Mucosa of rectum (tissue), 2 donors: ENCODE measurements around the gene LYRM4.

Experiments used
- H3K27ac ChIP-seq, 2 donors: one replicate each; pipeline ENCODE4 v1.7.0; 2013; ENCODE audit warnings: inconsistent platforms in 2 of 2, low read depth in 2 of 2, low read length in 2 of 2
- H3K27me3 ChIP-seq, 2 donors: one replicate each; pipeline ENCODE4 v1.7.0; 2013; ENCODE audit warnings: low read length in 2 of 2; ENCODE audit not compliant: control insufficient read depth in 2 of 2, insufficient read depth in 2 of 2
- H3K36me3 ChIP-seq, 2 donors: one replicate each; pipeline ENCODE4 v1.7.0; 2013; ENCODE audit warnings: low read length in 2 of 2; ENCODE audit not compliant: control insufficient read depth in 2 of 2, insufficient read depth in 2 of 2
- H3K4me1 ChIP-seq, 2 donors: one replicate each; pipeline ENCODE4 v1.7.0; 2013; ENCODE audit warnings: low read length in 2 of 2, mild to moderate bottlenecking in 1 of 2; ENCODE audit not compliant: control insufficient read depth in 2 of 2, insufficient read depth in 2 of 2
- H3K4me3 ChIP-seq, 2 donors: one replicate each; pipeline ENCODE4 v1.7.0; 2013; ENCODE audit warnings: low read length in 2 of 2
- H3K9ac ChIP-seq, 2 donors: one replicate each; pipeline ENCODE4 v1.7.0; 2013; ENCODE audit warnings: low read length in 2 of 2, low read depth in 1 of 2, mild to moderate bottlenecking in 1 of 2
- H3K9me3 ChIP-seq, 2 donors: one replicate each; pipeline ENCODE4 v1.7.0; 2013; ENCODE audit warnings: low read length in 2 of 2; ENCODE audit not compliant: control insufficient read depth in 2 of 2
- donor health status: healthy.
- donor health status: Normal muscosa, but diverticular disease.

Gene LYRM4

DNA sequence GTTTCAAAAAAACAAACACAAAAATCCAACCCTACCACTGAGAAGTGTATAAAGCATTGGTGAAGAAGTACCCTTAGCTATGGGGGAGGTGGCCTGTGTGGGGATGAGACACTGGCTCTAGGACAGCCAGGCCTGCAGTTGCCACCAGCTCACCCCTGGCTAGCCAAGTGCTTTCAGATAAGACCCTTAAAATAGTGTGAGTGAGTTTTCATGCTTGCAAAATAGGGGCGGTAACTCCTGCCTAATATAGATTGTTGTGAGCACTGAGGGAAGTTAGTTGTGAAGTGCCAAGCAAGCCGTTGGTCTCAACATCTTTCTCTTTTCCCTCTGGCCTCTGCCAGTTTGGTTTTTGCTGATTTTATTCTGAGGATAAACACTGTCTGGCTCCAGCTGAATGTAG lies 164.3 kb downstream of the LYRM4 start:
- Histone ChIP-seq H3K4me1 (no peaks in the 10 kb centered on the region), H3K4me3 (no peak overlapping the region), H3K9ac (no peak overlapping the region), H3K27me3 (no peaks in the 10 kb centered on the region), H3K9me3 (no peaks in the 10 kb centered on the region), H3K27ac (no peak overlapping the region), H3K36me3 (no peaks in the 10 kb centered on the region)

GRCh38 chr6:5095236-5095635 lies 165.5 kb downstream of the LYRM4 start:
- no peaks in the 10 kb centered on the region for H3K36me3 ChIP-seq
- no peaks in the 10 kb centered on the region for H3K9me3 ChIP-seq
- H3K27me3 ChIP-seq, result no peaks in the 10 kb centered on the region
- no peak overlapping the region for H3K27ac ChIP-seq
- H3K4me3 ChIP-seq, result no peak overlapping the region
- H3K4me1 ChIP-seq, result no peaks in the 10 kb centered on the region
- H3K9ac ChIP-seq, result no peak overlapping the region

DNA sequence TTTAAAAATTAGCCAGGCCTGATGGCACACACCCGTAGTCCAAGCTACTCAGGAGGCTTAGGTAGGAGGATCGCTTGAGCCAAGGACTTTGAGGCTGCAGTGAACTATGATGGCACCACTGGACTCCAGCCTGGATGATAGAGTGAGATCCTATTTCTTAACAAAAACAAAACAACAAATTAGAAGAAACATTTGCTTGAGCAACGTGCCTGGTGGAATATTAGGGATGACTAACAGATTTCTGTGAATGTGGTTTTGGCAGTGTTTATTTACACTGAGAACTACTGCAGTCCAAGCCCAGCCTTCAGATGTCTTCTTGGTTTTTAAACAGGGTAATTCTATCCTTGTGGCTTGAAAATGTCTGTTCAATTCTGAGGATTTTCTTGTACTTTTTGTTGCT lies 166.4 kb downstream of the LYRM4 start:
- H3K27me3 ChIP-seq, result no peaks in the 10 kb centered on the region
- no peaks in the 10 kb centered on the region for H3K36me3 ChIP-seq
- no peak overlapping the region for H3K27ac ChIP-seq
- no peak overlapping the region for H3K9ac ChIP-seq
- no peaks in the 10 kb centered on the region for H3K4me1 ChIP-seq
- no peaks in the 10 kb centered on the region for H3K9me3 ChIP-seq
- no peak overlapping the region for H3K4me3 ChIP-seq

DNA sequence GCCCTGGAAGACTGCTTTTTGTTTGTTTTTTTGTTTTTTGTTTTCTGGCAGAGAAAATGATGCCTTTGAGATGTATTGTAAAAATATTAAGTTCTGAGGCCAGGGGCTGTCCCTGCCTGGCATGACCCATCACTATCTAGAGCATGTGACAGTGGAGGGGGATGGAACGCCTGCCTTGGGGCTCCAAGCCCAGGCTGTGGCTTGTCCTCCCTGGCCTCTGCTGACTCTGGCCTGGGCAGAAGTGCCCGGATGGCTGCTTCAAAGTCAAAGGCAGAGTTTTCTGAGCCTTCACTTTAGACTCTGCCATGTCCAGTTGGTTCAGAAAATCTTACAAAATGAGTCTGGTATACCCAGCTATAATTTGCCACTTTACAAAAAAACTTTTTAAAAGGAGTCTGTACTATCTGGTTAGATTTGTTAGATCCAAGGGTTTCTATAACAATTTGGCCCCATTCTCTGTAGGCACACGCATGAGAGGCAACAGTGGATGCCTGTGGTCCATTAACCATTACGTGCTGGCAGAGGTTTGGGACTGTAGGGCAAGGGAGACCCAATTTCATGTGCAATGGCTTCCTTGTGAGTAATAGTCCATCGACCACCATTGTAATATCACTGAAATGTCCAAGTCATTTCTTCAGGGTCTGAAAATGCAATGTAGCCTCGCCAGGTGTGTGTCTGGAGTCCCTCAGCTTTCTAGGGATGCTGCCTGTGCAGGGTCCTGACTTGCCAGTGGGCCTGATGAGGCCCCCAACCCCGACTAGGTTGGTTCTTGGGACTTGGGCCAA lies 167.3 kb downstream of the LYRM4 start:
- no peaks in the 10 kb centered on the region for H3K27me3 ChIP-seq
- no peak overlapping the region for H3K27ac ChIP-seq
- H3K4me3 ChIP-seq, result no peak overlapping the region
- H3K36me3 ChIP-seq, result no peaks in the 10 kb centered on the region
- no peaks in the 10 kb centered on the region for H3K4me1 ChIP-seq
- no peak overlapping the region for H3K9ac ChIP-seq
- no peaks in the 10 kb centered on the region for H3K9me3 ChIP-seq

- H3K27ac ChIP-seq, result no peak overlapping the region
These were observed 169.3 kb downstream of the LYRM4 start for GRCh38 chr6:5091210-5092069.

DNA sequence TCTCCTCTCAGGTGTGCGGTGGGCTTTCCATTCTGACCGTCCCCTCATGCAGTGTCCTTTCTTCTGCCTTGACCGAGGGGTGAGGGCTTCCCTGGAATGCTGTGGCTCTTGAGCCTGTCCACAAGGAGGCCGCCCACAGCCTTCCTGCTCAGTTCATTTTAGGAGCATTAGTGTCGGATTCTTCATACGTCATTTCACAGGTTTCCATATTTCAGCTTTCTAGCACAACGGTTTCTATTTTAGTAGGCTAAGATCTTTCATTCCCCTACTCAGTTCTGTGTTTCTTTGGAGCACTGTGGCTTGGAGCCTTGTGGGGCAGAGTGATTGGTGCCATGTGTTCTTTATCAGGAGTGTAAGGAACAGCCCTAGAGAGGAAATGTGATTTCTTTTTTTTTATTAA lies 170.1 kb downstream of the LYRM4 start:
- peaks cover 0 to 7% of the 10 kb centered on the region in 2 donors for H3K4me1 ChIP-seq
- no peak overlapping the region for H3K27ac ChIP-seq
- no peak overlapping the region for H3K4me3 ChIP-seq
- H3K9ac ChIP-seq, result no peak overlapping the region
- H3K9me3 ChIP-seq, result no peaks in the 10 kb centered on the region
- H3K27me3 ChIP-seq, result no peaks in the 10 kb centered on the region
- no peaks in the 10 kb centered on the region for H3K36me3 ChIP-seq

More at GRCh38 chr6:5091210-5092069, 169.3 kb downstream of the LYRM4 start:
- Histone ChIP-seq H3K4me3 (no peak overlapping the region), H3K9ac (no peak overlapping the region), H3K9me3 (no peaks in the 10 kb centered on the region), H3K36me3 (no peaks in the 10 kb centered on the region), H3K27me3 (no peaks in the 10 kb centered on the region), H3K4me1 (no peaks in the 10 kb centered on the region)

DNA sequence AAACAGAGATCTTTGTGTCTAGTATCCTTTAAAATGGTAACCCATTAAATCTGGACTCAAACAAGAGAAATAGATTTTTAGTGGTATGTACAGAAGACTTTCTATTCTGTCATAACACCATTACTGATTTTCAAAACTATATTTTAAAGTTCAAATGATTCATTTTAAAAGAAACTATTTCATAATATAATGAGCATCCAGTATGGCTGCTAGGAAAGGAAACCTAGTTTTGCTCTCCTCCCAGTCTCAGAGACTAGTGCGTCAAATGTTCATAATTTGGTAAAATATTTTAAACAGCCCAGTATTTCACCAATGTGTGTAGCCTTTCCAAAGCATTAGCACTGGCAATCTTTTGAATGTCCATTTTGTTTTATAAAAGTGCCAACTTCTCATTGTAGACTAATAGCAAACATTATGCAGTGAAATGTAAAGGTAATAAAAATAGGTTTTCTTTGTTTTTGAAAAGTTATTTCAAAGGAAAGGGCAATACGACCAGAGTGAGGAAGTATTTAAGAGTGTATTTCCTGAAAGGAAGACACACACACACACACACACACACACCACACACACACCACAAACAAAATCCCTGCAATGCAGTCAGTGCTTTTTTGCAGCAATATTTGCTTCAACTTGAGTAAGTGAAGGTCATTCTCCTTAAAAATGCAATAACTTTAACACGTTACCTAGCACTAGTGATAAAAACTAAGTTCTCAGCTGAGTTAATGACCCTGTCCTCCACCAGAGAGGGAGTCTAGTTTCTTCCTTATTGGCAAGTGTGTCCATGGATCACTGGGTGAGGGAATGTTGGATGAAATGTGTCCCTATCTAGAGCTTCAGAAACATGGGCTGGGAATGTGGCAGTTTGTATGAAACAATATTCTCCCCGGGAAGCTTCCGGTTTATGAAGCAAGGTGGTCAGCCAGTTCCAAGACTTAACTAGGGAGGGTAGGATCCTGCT lies 171.0 kb downstream of the LYRM4 start:
- no peaks in the 10 kb centered on the region for H3K27me3 ChIP-seq

GRCh38 chr6:5088780-5089179 lies 172.0 kb downstream of the LYRM4 start:
- H3K27me3 ChIP-seq, result no peaks in the 10 kb centered on the region
- no peak overlapping the region for H3K27ac ChIP-seq
- no peaks in the 10 kb centered on the region for H3K9me3 ChIP-seq
- peaks cover 0 to 8% of the 10 kb centered on the region in 2 donors for H3K4me1 ChIP-seq
- H3K9ac ChIP-seq, result no peak overlapping the region
- H3K4me3 ChIP-seq, result no peak overlapping the region
- no peaks in the 10 kb centered on the region for H3K36me3 ChIP-seq

More for the DNA sequence above, 171.0 kb downstream of the LYRM4 start:
- Histone ChIP-seq H3K9me3 (no peaks in the 10 kb centered on the region), H3K4me3 (no peak overlapping the region), H3K9ac (no peak overlapping the region), H3K36me3 (no peaks in the 10 kb centered on the region), H3K4me1 (peaks cover 0 to 8% of the 10 kb centered on the region in 2 donors), H3K27ac (peak overlapping the region; percentile 20 to 40)

GRCh38 chr6:5087389-5087788 lies 173.4 kb downstream of the LYRM4 start:
- Histone ChIP-seq H3K36me3 (no peaks in the 10 kb centered on the region), H3K27me3 (no peaks in the 10 kb centered on the region), H3K27ac (no peak overlapping the region), H3K9me3 (no peaks in the 10 kb centered on the region), H3K9ac (no peak overlapping the region), H3K4me1 (peaks cover 0 to 8% of the 10 kb centered on the region in 2 donors), H3K4me3 (no peak overlapping the region)
